AG09309 (cell line): ENCODE measurements around the gene BAHCC1.

Source experiments
- DNase-seq: peaks from one replicate; pipeline ENCODE4 v3.0.0-alpha.2; 2010; ENCODE audit warnings: low read depth
- H3K4me3 ChIP-seq: 2 replicates; pipeline ENCODE4 v1.5.1; 2011; ENCODE audit warnings: mild to moderate bottlenecking, low read depth, low read length, moderate library complexity; ENCODE audit not compliant: control insufficient read depth
- CTCF ChIP-seq: IDR thresholded peaks from 2 replicates; pipeline ENCODE4 v1.5.1; 2011; ENCODE audit warnings: mild to moderate bottlenecking, low read depth, low read length, inconsistent platforms; ENCODE audit not compliant: insufficient read depth, control insufficient read depth; ENCODE audit errors: missing control alignments

Gene BAHCC1

GRCh38 chr17:81394921-81395599 lies at the start of gene BAHCC1:
BAHCC1 (plus strand) TSS chr17:81395457; CDS start chr17:81399740, 4,283 bp downstream.
- no peak for TF ChIP-seq CTCF
- peak within 1 kb of the TSS; percentile 55 for H3K4me3 ChIP-seq

GRCh38 chr17:81346090-81346907 lies 49.0 kb upstream of the BAHCC1 start:
- DNase-seq, result peak; percentile 64
- TF ChIP-seq CTCF, result no peak
- H3K4me3 ChIP-seq, result peak overlapping the region; percentile 68

More at GRCh38 chr17:81394921-81395599, at the start of gene BAHCC1:
- DNase-seq, result peak; percentile 98

- no peak for TF ChIP-seq CTCF
- H3K4me3 ChIP-seq, result peak overlapping the region; percentile 68
- no peak for DNase-seq
Measured at GRCh38 chr17:81346908-81347349, 48.3 kb upstream of the BAHCC1 start.

GRCh38 chr17:81347437-81347836 lies 47.8 kb upstream of the BAHCC1 start:
- TF ChIP-seq CTCF, result no peak
- no peak for DNase-seq
- no peak overlapping the region for H3K4me3 ChIP-seq

- DNase-seq, result no peak
- H3K4me3 ChIP-seq, result no peak overlapping the region
- TF ChIP-seq CTCF, result no peak
Measured at GRCh38 chr17:81348097-81349055, 46.9 kb upstream of the BAHCC1 start.
